ENCODE data around the gene SCRG1.

GRCh38 chr4:173397604-173398003, 1.3 kb downstream of the SCRG1 start:
- TF ChIP-seq CTCF (IDR thresholded peaks at IDR 0.05) (no peak), POLR2A (IDR thresholded peaks at IDR 0.05) (no peak)

All from uterus (tissue), 2 donors.